SH-SY5Y (cell line): ENCODE results near the gene GPRC5B.

ENCODE experiments used
- GATA2 ChIP-seq: IDR thresholded peaks from 2 replicates; pipeline ENCODE4 v1.6.1; 2011; ENCODE audit warnings: mild to moderate bottlenecking, low read depth, low read length
- GATA3 ChIP-seq: IDR thresholded peaks from 2 replicates; pipeline ENCODE4 v1.6.1; 2011; ENCODE audit warnings: low read depth, mild to moderate bottlenecking, low read length, moderate library complexity

DNA sequence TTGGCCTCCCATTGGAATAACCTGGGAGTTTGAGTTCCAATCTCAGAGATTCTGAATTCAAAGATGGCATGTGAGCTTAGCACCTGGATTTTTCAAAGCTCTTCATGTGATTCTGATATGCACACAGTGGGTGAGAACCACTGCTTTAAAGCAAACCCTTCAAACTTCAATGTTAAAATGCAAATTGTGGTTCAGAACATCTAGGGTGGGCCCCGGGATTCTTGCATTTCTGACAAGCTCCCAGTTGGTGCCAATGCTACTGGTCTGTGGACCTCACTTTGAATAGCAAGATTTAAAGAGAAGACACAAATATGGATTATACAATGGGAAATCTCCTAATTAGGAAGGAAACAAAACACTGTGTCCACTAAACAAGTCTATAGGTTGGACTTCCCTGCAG lies 43.8 kb upstream of the GPRC5B start:
- TF ChIP-seq GATA2: no peak
- TF ChIP-seq GATA3: no peak
